ENCODE results near the gene EVA1C.

Gene EVA1C

DNA sequence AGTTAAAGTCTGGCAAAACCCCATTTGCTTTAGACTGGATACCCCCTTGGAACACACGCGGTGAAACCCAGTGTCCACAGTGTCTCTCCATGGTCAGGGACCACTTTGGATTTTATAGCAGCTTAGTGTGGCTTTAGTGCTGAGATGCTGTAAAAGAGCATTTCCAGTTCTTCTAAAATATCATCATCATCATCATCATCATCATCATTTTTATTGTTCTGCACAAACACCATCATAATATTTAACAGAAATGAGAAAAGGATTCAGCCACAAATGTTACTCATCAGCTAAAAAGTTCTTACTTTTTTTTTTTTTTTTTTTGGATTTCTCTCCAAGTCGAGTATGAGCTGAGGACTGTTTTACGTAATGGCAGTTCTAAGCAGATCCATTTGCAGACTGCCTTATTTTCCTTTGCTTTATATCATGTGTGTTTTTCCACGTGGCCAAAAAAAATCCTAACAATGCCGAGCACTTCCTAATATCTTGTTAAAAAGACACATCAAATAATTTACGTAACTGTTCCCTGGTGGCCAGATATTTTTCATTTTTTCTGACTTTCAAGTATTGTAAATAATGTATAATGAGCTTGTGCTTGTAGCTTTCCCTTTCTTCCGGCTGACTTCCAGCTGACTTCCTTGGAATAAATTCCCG, 62.8 kb downstream of the EVA1C start:
- TF ChIP-seq, protein P1, sequence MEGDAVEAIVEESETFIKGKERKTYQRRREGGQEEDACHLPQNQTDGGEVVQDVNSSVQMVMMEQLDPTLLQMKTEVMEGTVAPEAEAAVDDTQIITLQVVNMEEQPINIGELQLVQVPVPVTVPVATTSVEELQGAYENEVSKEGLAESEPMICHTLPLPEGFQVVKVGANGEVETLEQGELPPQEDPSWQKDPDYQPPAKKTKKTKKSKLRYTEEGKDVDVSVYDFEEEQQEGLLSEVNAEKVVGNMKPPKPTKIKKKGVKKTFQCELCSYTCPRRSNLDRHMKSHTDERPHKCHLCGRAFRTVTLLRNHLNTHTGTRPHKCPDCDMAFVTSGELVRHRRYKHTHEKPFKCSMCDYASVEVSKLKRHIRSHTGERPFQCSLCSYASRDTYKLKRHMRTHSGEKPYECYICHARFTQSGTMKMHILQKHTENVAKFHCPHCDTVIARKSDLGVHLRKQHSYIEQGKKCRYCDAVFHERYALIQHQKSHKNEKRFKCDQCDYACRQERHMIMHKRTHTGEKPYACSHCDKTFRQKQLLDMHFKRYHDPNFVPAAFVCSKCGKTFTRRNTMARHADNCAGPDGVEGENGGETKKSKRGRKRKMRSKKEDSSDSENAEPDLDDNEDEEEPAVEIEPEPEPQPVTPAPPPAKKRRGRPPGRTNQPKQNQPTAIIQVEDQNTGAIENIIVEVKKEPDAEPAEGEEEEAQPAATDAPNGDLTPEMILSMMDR (IDR thresholded peaks at IDR 0.05; ENCODE audit: control extremely low read depth, extremely low read depth, low read depth, missing control alignments): no peak
- ChIA-PET CTCF (no interaction called here), POLR2A (no interaction called here)
- no peak for DNase-seq (ENCODE audit: extremely low spot score)

- TF ChIP-seq, protein P1 (IDR thresholded peaks at IDR 0.05; ENCODE audit: control extremely low read depth, extremely low read depth, low read depth, missing control alignments): no peak
- ChIA-PET CTCF (interaction anchor here (1.2 kb wide), 1 partner anchor 92 kb away, joined by 3 read pairs; no protein-coding TSS in a partner anchor), POLR2A (no interaction called here)
- no peak for DNase-seq (ENCODE audit: extremely low spot score)
Measured at GRCh38 chr21:32476661-32477423, 64.3 kb downstream of the EVA1C start.

- POLR2A ChIA-PET: no interaction called here
- no peak for DNase-seq (ENCODE audit: extremely low spot score)
- TF ChIP-seq, protein P1 (IDR thresholded peaks at IDR 0.05; ENCODE audit: control extremely low read depth, extremely low read depth, low read depth, missing control alignments): no peak
- CTCF ChIA-PET: interaction anchor here (1.2 kb wide), 1 partner anchor 92 kb away, joined by 3 read pairs; no protein-coding TSS in a partner anchor
Measured at GRCh38 chr21:32477424-32477745, 64.9 kb downstream of the EVA1C start.

- no peak for DNase-seq (ENCODE audit: extremely low spot score)
- CTCF ChIA-PET: interaction anchor here (1.1 kb wide), 2 partner anchors 8 to 34 kb away, joined by 3 read pairs; no protein-coding TSS in a partner anchor
- POLR2A ChIA-PET: interaction anchor here (0.6 kb wide), 1 partner anchor 44 kb away, joined by 7 read pairs; no protein-coding TSS in a partner anchor
- TF ChIP-seq, protein P1 (IDR thresholded peaks at IDR 0.05; ENCODE audit: control extremely low read depth, extremely low read depth, low read depth, missing control alignments): no peak
Measured at GRCh38 chr21:32481875-32482408, 69.4 kb downstream of the EVA1C start.

DNA sequence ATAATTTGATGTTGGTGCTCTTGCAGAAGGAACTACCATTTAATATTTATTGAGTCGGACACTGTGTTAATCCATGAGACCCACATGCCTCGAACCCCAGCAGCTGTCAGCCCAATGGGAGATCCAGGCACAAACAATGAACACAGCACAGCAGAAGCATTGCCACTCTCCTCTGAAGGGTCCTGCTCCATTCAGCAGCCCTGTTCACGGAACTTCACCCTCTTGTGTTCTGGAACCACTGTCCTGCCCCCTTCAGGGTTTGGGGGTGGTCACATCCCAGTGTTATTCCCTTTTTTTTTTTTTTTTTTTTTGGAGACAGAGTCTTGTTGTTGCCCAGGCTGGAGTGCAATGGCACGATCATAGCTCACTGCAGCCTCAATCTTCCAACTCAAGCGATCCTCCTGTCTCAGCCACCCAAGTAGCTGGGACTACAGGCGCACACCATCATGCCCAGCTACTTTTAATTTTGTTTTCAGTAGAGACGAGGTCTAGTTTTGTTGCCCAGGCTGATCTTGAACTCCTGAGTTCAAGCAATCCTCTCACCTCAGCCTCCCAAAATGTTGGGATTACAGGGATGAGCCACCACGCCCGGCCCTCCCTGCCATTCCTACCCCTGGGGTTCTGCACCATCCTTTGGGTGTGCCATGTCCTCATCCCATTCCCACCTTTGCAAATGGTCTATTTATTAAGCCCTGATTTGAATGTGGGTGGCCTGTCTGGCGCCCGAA, 70.2 kb downstream of the EVA1C start:
- POLR2A ChIA-PET: no interaction called here
- CTCF ChIA-PET: interaction anchor here (1.1 kb wide), 2 partner anchors 9 to 33 kb away, joined by 3 read pairs; no protein-coding TSS in a partner anchor
- TF ChIP-seq, protein P1 (IDR thresholded peaks at IDR 0.05; ENCODE audit: control extremely low read depth, extremely low read depth, low read depth, missing control alignments): no peak
- no peak for DNase-seq (ENCODE audit: extremely low spot score)

DNA sequence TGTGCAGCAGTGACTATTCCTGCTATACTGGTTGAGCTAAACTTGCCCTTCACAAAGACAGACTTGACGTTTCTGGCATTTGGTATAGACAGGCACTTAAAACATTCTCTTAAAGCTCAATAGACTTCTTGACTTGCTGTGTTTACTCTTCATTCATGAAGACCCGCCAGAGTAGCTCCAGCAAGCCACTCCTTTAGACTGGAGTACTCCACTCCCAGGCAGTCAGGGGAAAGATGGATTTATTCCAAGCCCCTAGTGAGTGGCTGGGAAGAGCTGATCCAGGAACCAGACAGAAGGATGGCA, 70.7 kb downstream of the EVA1C start:
- ChIA-PET POLR2A (no interaction called here), CTCF (no interaction called here)
- TF ChIP-seq, protein P1 (IDR thresholded peaks at IDR 0.05; ENCODE audit: control extremely low read depth, extremely low read depth, low read depth, missing control alignments): no peak
- no peak for DNase-seq (ENCODE audit: extremely low spot score)

Data from GM10248 (cell line).